GM12878 (cell line): ENCODE data around the gene PTPRS. TPM values are rescaled to one million over a fixed set of nuclear protein-coding genes. Genes with fewer than 3 reads are reported as not detected.

Experiments
- ATAC-seq: fragments of 200-7000 bp; cut with Tn5 transposase; 3 replicates; pipeline ENCODE4 v1.9.1; 2020; ENCODE audit warnings: mild to moderate bottlenecking, moderate library complexity
- BruUV-seq: library from RNA; stranded (reverse); fragments of 400-500 nt; replicated peaks from 2 replicates; lab custom pipeline; 2021; lab: Mats Ljungman, UMichigan
- CTCF ChIA-PET: fragments of 300-600 bp; sonication (Branson Sonifier 250); formaldehyde crosslinking; extraction: SDS; loops from one replicate; lab custom pipeline; 2021; ENCODE audit warnings: inconsistent platforms; lab: Yijun Ruan, JAX
- POLR2A ChIA-PET: fragments of 350-600 bp; formaldehyde crosslinking; extraction: SDS; loops from one replicate; lab custom pipeline; 2021; ENCODE audit warnings: inconsistent platforms; lab: Charles Lee
- RAD21 ChIA-PET: fragments of 300-600 bp; sonication (Branson Sonifier 250); formaldehyde crosslinking; loops from one replicate; lab custom pipeline; 2023; ENCODE audit warnings: antibody characterized with exemption; ENCODE audit not compliant: unreplicated experiment; lab: Charles Lee
- SMC1A ChIA-PET: fragments of 300-600 bp; sonication (Branson Sonifier 250); formaldehyde crosslinking; loops from one replicate; lab custom pipeline; 2023; ENCODE audit not compliant: unreplicated experiment, uncharacterized antibody; lab: Charles Lee
- DNase-seq: peaks from one replicate; pipeline ENCODE4 v3.0.0-alpha.2; 2011; ENCODE audit warnings: low read depth, low spot score
- FAIRE-seq: peaks from 3 replicates; lab custom pipeline; 2011; peaks lifted over from hg19 to GRCh38; lab: Jason Lieb, UNC
- H2AFZ ChIP-seq: 2 replicates; pipeline ENCODE4 v1.6.0; 2011; ENCODE audit warnings: low read depth, low read length, control low read depth; ENCODE audit not compliant: control insufficient read depth
- H3K27ac ChIP-seq: 2 replicates; pipeline ENCODE4 v1.5.1; 2011; ENCODE audit warnings: control low read depth; ENCODE audit not compliant: control insufficient read depth, insufficient read depth
- H3K27me3 ChIP-seq, 2 experiments: replicated peaks in 1 of 2; 2 replicates each; pipeline versions ENCODE4 v1.6.0 to v1.6.1; 2011; ENCODE audit warnings: low read length in 1 of 2; ENCODE audit not compliant: control insufficient read depth in 2 of 2, insufficient read depth in 2 of 2
- H3K36me3 ChIP-seq, 2 experiments: 2 replicates each; pipeline ENCODE4 v1.5.1; 2011; ENCODE audit warnings: low read length in 1 of 2; ENCODE audit not compliant: control insufficient read depth in 2 of 2, insufficient read depth in 2 of 2
- H3K4me1 ChIP-seq: 2 replicates; pipeline ENCODE4 v1.6.1; 2011; ENCODE audit warnings: mild to moderate bottlenecking, low read length, moderate library complexity, mixed read lengths; ENCODE audit not compliant: control insufficient read depth, insufficient read depth
- H3K4me2 ChIP-seq: 2 replicates; pipeline ENCODE4 v1.6.0; 2011; ENCODE audit warnings: control low read depth; ENCODE audit not compliant: control insufficient read depth, insufficient read depth
- H3K4me3 ChIP-seq: fragments of 200-600 bp; sonication (generic); 2 replicates; pipeline ENCODE4 v1.5.1; 2016
- H3K79me2 ChIP-seq: 2 replicates; pipeline ENCODE4 v1.6.0; 2011; ENCODE audit warnings: low read length; ENCODE audit not compliant: control insufficient read depth, insufficient read depth
- H3K9ac ChIP-seq: 2 replicates; pipeline ENCODE4 v1.8.0; 2011; ENCODE audit warnings: low read length, control low read depth, mixed read lengths; ENCODE audit not compliant: control insufficient read depth, insufficient read depth
- H3K9me3 ChIP-seq: replicated peaks from 3 replicates; pipeline ENCODE4 v1.5.1; 2011; ENCODE audit warnings: mild to moderate bottlenecking, low read length; ENCODE audit not compliant: control insufficient read depth, insufficient read depth
- H4K20me1 ChIP-seq: 2 replicates; pipeline ENCODE4 v1.6.0; 2011; ENCODE audit not compliant: control insufficient read depth, insufficient read depth
- IKZF2 ChIP-seq, 2 experiments: fragments of 450-650 bp; IDR thresholded peaks; 2 replicates each; pipeline ENCODE4 v1.6.1; 2017; ENCODE audit warnings: mild to moderate bottlenecking in 2 of 2, moderate library complexity in 2 of 2
- LARP7 ChIP-seq: fragments of 450-650 bp; IDR thresholded peaks from 2 replicates; pipeline ENCODE4 v1.6.1; 2017; ENCODE audit warnings: mild to moderate bottlenecking
- MEF2A ChIP-seq: IDR thresholded peaks from 2 replicates; pipeline ENCODE4 v1.6.1; 2011; ENCODE audit warnings: low read depth, mild to moderate bottlenecking, low read length, moderate library complexity; ENCODE audit not compliant: insufficient read depth
- MEF2B ChIP-seq: fragments of 450-650 bp; IDR thresholded peaks from 2 replicates; pipeline ENCODE4 v1.6.1; 2018; ENCODE audit warnings: mild to moderate bottlenecking, moderate library complexity; ENCODE audit not compliant: partially characterized antibody, poor library complexity, severe bottlenecking
- PML ChIP-seq: IDR thresholded peaks from 2 replicates; pipeline ENCODE4 v1.6.1; 2012; ENCODE audit warnings: low read length, inconsistent platforms
- RCOR1 ChIP-seq: conservative IDR thresholded peaks from 2 replicates; pipeline ENCODE4 v1.6.1; 2012; ENCODE audit warnings: low read depth, low read length, improper control_type of control experiment
- TCF12 ChIP-seq: IDR thresholded peaks from 2 replicates; pipeline ENCODE4 v1.6.1; 2011; ENCODE audit warnings: low read depth, mild to moderate bottlenecking, low read length
- WGBS: methylation state at CpG from one replicate; pipeline ENCODE4 v1.1.6; 2016; ENCODE audit warnings: low lambda C conversion rate; ENCODE audit not compliant: insufficient replicate concordance, insufficient coverage; ENCODE audit errors: missing lambda C conversion rate; 5-methylcytosine and 5-hydroxymethylcytosine counted together
- in situ Hi-C: fragments of 300-500 bp; cut with MboI; formaldehyde crosslinking; loops from 9 replicates; pipeline ENCODE4 v1.14.3; 2018; ENCODE audit warnings: mixed read lengths
- intact Hi-C: fragments of 100-400 bp; cut with micrococcal nuclease; formaldehyde crosslinking; loops from one replicate; pipeline ENCODE4 v1.14.2; 2022; ENCODE audit not compliant: unreplicated experiment
- polyA plus RNA-seq, 11 experiments: library from polyadenylated mRNA; depleted of rRNA in 4 of 11; unstranded in 6 of 11; stranded (reverse) in 5 of 11; fragments of >200 nt; fragmentation: Nextera tagmentation in 4 of 11; fragmentation: Illumina TruSeq in 1 of 11; extraction: Ambion mirVana in 4 of 11; extraction: Trizol in 1 of 11; gene quantifications; 1 replicate in 1 of 11; 2 replicates in 10 of 11; pipeline versions ENCODE4 v1.2.1 to v1.2.3, GENCODE V29; 2011 to 2016; ENCODE audit warnings: inconsistent platforms in 2 of 11, missing spikeins in 2 of 11, low read depth in 1 of 11
- total RNA-seq, 4 experiments: library from RNA; depleted of rRNA in 3 of 4; stranded (reverse); fragments of >200 nt in 3 of 4; fragmentation: Illumina TruSeq in 1 of 4; extraction: Trizol in 1 of 4; gene quantifications; 2 replicates each; pipeline versions ENCODE4 v1.2.1 to v1.2.3, GENCODE V29; 2013 to 2021
- TF ChIP-seq, protein P1 (sequence below), 3 experiments: IDR thresholded peaks in 2 of 3; conservative IDR thresholded peaks in 1 of 3; 2 replicates each; pipeline ENCODE4 v1.5.1; 2011; ENCODE audit warnings: low read depth in 3 of 3, low read length in 3 of 3, mild to moderate bottlenecking in 3 of 3, control low read depth in 2 of 3, moderate library complexity in 2 of 3, inconsistent platforms in 1 of 3, mixed read lengths in 1 of 3; ENCODE audit not compliant: control insufficient read depth in 2 of 3, insufficient read depth in 1 of 3; ENCODE audit errors: extremely low read depth in 1 of 3

Gene PTPRS
- total and polyA plus RNA-seq, 10 of the 15 experiments (the other 5 are each of a cell fraction or from before 2014, with no cell fraction given), result 0.09 to 32.1 (median 0.71) TPM

DNA sequence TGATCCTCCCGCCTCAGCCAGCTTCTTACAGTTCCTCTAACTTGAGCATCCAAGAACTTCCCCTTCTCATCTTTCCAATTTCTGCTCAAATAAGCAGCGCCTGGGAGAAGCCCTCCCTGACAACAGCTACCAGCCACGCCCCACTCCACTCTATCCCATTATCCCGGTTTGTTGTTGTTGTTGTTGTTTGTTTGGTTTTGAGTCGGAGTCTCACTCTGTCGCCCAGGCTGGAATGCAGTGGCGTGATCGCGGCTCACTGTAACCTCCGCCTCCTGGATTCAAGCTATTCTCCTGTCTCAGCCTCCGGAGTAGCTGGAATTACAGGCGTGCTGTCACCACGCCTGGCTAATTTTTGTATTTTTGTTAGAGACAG lies 822 bp upstream of the PTPRS start (continued):
- TF ChIP-seq, protein P1, sequence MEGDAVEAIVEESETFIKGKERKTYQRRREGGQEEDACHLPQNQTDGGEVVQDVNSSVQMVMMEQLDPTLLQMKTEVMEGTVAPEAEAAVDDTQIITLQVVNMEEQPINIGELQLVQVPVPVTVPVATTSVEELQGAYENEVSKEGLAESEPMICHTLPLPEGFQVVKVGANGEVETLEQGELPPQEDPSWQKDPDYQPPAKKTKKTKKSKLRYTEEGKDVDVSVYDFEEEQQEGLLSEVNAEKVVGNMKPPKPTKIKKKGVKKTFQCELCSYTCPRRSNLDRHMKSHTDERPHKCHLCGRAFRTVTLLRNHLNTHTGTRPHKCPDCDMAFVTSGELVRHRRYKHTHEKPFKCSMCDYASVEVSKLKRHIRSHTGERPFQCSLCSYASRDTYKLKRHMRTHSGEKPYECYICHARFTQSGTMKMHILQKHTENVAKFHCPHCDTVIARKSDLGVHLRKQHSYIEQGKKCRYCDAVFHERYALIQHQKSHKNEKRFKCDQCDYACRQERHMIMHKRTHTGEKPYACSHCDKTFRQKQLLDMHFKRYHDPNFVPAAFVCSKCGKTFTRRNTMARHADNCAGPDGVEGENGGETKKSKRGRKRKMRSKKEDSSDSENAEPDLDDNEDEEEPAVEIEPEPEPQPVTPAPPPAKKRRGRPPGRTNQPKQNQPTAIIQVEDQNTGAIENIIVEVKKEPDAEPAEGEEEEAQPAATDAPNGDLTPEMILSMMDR (IDR thresholded peaks at IDR 0.05 in 2 of 3, conservative IDR thresholded peaks at IDR 0.05 in 1 of 3; ENCODE audit: control insufficient read depth in 2 of 3, extremely low read depth in 1 of 3, insufficient read depth in 1 of 3, low read depth in 3 of 3, low read length in 3 of 3), result no peak
- TF ChIP-seq TCF12, result no peak
- no peak for TF ChIP-seq PML
- no peak for TF ChIP-seq MEF2A
- no peak for TF ChIP-seq LARP7
- TF ChIP-seq MEF2B, result no peak

DNA sequence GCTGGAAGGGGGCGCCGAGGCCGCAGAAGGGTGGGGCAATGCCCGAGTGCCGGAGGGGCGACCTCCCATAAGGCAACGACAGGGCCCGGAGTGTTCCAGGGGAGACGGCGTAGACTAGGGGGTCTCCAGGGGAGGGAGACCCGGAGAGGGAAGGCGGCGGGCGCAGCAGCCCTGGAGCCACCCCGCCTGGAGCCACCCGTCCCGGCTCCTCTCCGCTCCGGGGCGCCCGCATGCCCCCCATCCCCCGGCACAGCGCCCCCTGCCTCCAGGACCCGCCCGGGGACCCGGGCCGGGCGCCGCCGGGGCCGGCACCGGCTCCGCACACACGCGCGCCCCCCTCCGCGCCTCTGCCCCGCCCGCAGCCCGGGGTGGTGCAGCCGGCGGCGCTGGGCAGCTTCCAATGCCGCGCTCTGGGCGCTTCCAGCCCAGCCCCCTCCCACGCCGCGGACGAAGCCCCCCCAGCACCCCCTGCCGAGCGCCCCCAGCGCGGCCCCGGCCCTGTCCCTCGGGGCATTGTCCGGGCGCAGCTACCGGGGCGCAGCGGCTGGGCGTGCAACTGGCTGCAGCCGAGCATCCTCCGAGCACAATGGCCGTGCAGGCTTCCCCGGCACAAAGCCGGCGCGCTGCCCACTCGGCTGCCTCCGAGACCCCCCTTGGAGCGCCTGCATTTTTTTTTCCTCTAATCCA lies 519 bp downstream of the PTPRS start:
- peaks cover 15% of the 10 kb centered on the region for H3K4me1 ChIP-seq
- RAD21 ChIA-PET, result interaction anchor here (1.0 to 1.1 kb wide), 3 partner anchors 11 to 47 kb away, joined by 3 to 5 read pairs (median 4); no protein-coding TSS in a partner anchor
- intact Hi-C loops, result loop anchor here (10.0 kb wide), 1 partner anchor 55 kb away; no protein-coding TSS in a partner anchor
- 1% methylated on average over 41 of the region's 73 CpGs for WGBS
- H3K79me2 ChIP-seq, result no peaks in the 10 kb centered on the region
- no peaks in the 10 kb centered on the region for H4K20me1 ChIP-seq
- FAIRE-seq, result no peak
- no peak overlapping the region for H2AFZ ChIP-seq
- no peaks in the 10 kb centered on the region for H3K36me3 ChIP-seq
- no peak overlapping the region for H3K9ac ChIP-seq
- TF ChIP-seq MEF2B (peak; percentile 6), IKZF2 (IDR thresholded peaks at IDR 0.05) (no peak), RCOR1 (no peak)
- TF ChIP-seq, protein P1 (IDR thresholded peaks at IDR 0.05 in 2 of 3, conservative IDR thresholded peaks at IDR 0.05 in 1 of 3; ENCODE audit: control insufficient read depth in 2 of 3, extremely low read depth in 1 of 3, insufficient read depth in 1 of 3, low read depth in 3 of 3, low read length in 3 of 3), result peak in 2 of 3 experiments; percentile 3 to 7; a peak in 2 of 6 replicates
- CTCF ChIA-PET, result interaction anchor here (8.6 kb wide), 1 partner anchor 18 kb away, joined by 62 read pairs; no protein-coding TSS in a partner anchor
- in situ Hi-C loops, result no loop called here
- no peak overlapping the region for H3K27ac ChIP-seq
- peak overlapping the region; percentile 42; the same call in 1 of the 2 replicates for H3K4me2 ChIP-seq
- SMC1A ChIA-PET, result no interaction called here
- POLR2A ChIA-PET, result interaction anchor here (0.8 to 1.4 kb wide), 3 partner anchors 10 to 18 kb away, joined by 3 read pairs; no protein-coding TSS in a partner anchor
- peak; percentile 55 for ATAC-seq
- peak overlapping the region; percentile 55; the same call in 1 of the 2 replicates for H3K4me3 ChIP-seq
- peaks cover 2 to 9% of the 10 kb centered on the region in 2 experiments; a peak in 2 of 4 replicates for H3K27me3 ChIP-seq
- no peak for DNase-seq
- BruUV-seq, result no TSS peak
- H3K9me3 ChIP-seq, result no peaks in the 10 kb centered on the region
